ENCODE measurements around the gene CDC73.
A peak's percentile ranks its signal among the peaks of the same experiment; 100 is the strongest.
"Not testable (repeated sequence)": the region's sequence is repeated elsewhere in the genome, so short reads cannot be mapped to it uniquely, and the experiment has no call there.

The CDC73 gene

DNA sequence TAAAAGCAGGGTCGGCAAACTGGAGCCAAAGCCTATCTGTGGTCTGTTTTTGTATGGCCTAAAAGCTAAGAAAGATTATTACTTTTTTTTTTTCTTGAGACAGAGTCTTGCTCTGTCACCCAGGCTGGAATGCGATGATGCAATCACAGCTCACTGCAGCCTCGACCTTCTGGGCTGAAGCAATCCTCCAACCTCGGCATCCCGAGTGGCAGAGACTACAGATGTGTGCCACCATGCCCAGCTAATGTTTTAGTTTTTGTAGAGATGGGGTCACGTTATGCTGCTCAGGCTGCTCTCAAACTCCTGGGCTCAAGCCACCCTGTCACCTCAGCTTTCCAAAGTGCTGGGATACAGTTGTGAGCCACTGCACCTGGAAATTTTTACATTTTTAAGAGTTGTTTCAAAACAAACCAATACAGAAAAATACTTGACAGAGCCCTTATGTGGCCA, 10.2 kb upstream of the CDC73 start:
- Histone ChIP-seq H3K27ac (ENCODE audit: insufficient read depth in 1 of 2, low read depth in 1 of 2, low read length in 2 of 2, poor library complexity in 1 of 2, severe bottlenecking in 2 of 2) (no peak overlapping the region), H3K9me3 (ENCODE audit: control extremely low read depth in 1 of 5, control insufficient read depth in 4 of 5, insufficient read depth in 2 of 5, low read depth in 1 of 5, low read length in 4 of 5) (no peaks in the 10 kb centered on the region), H3K4me3 (ENCODE audit: control insufficient read depth in 1 of 7, extremely low read depth in 1 of 7, insufficient read depth in 4 of 7, low read depth in 2 of 7, low read length in 6 of 7) (no peak overlapping the region), H3K27me3 (replicated peaks in 2 of 5; ENCODE audit: control insufficient read depth in 4 of 5, insufficient read depth in 5 of 5, low read length in 4 of 5) (no peaks in the 10 kb centered on the region), H3K36me3 (ENCODE audit: control insufficient read depth in 4 of 4, insufficient read depth in 4 of 4, low read length in 3 of 4) (no peaks in the 10 kb centered on the region), H3K4me1 (ENCODE audit: control extremely low read depth in 1 of 4, control insufficient read depth in 4 of 4, insufficient read depth in 4 of 4, low read length in 3 of 4) (peaks cover 0 to 4% (median 0%) of the 10 kb centered on the region in 4 experiments)
- POLR2A ChIA-PET, result no interaction called here
- peak in 1 of 3 donors; percentile 15 for DNase-seq
- 93% methylated on average over 3 of the region's 6 CpGs for WGBS (ENCODE audit: insufficient coverage)
- CTCF ChIA-PET, result interaction anchor here (0.7 kb wide), 1 partner anchor 11 kb away, joined by 3 read pairs; the partner anchor contains the start of gene CDC73

- 98% methylated on average over 4 of the region's 9 CpGs for WGBS (ENCODE audit: insufficient coverage)
- POLR2A ChIA-PET, result interaction anchor here (0.9 kb wide), 1 partner anchor 8 kb away, joined by 4 read pairs; the partner anchor contains the start of gene CDC73
- CTCF ChIA-PET, result interaction anchor here (1.1 kb wide), 1 partner anchor 10 kb away, joined by 3 read pairs; no protein-coding TSS in a partner anchor
These were observed 8.4 kb upstream of the CDC73 start for GRCh38 chr1:193113258-193113991.

DNA sequence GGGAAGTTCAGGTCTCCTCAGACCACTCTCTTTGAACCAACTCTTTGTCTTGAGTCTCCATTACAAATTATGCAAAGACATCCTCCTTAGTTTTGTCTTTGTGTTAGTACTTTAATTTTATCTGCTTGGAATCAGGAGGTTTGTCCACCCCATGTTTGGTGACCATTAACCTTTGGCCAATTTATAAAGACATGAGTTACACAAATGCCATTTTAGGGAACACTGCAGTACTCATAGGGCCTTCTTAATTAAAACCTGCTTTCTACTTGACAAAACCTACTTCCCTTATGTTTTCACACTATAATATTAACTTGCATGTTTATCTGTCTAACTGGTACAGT, 7.9 kb upstream of the CDC73 start:
- CTCF ChIA-PET, result no interaction called here
- Histone ChIP-seq H3K9me3 (ENCODE audit: control extremely low read depth in 1 of 5, control insufficient read depth in 4 of 5, insufficient read depth in 2 of 5, low read depth in 1 of 5, low read length in 4 of 5) (no peaks in the 10 kb centered on the region), H3K4me3 (ENCODE audit: control insufficient read depth in 1 of 7, extremely low read depth in 1 of 7, insufficient read depth in 4 of 7, low read depth in 2 of 7, low read length in 6 of 7) (no peak overlapping the region), H3K27ac (ENCODE audit: insufficient read depth in 1 of 2, low read depth in 1 of 2, low read length in 2 of 2, poor library complexity in 1 of 2, severe bottlenecking in 2 of 2) (peak overlapping the region in 1 of 2 experiments; percentile 26), H3K4me1 (ENCODE audit: control extremely low read depth in 1 of 4, control insufficient read depth in 4 of 4, insufficient read depth in 4 of 4, low read length in 3 of 4) (peaks cover 0 to 4% (median 0%) of the 10 kb centered on the region in 4 experiments), H3K27me3 (replicated peaks in 2 of 5; ENCODE audit: control insufficient read depth in 4 of 5, insufficient read depth in 5 of 5, low read length in 4 of 5) (no peaks in the 10 kb centered on the region), H3K36me3 (ENCODE audit: control insufficient read depth in 4 of 4, insufficient read depth in 4 of 4, low read length in 3 of 4) (no peaks in the 10 kb centered on the region)
- POLR2A ChIA-PET, result interaction anchor here (0.9 kb wide), 1 partner anchor 8 kb away, joined by 4 read pairs; the partner anchor contains the start of gene CDC73
- no peak for DNase-seq

More at GRCh38 chr1:193113258-193113991, 8.4 kb upstream of the CDC73 start:
- no peak for DNase-seq
- Histone ChIP-seq H3K36me3 (ENCODE audit: control insufficient read depth in 4 of 4, insufficient read depth in 4 of 4, low read length in 3 of 4) (no peaks in the 10 kb centered on the region), H3K9me3 (ENCODE audit: control extremely low read depth in 1 of 5, control insufficient read depth in 4 of 5, insufficient read depth in 2 of 5, low read depth in 1 of 5, low read length in 4 of 5) (no peaks in the 10 kb centered on the region), H3K27ac (ENCODE audit: insufficient read depth in 1 of 2, low read depth in 1 of 2, low read length in 2 of 2, poor library complexity in 1 of 2, severe bottlenecking in 2 of 2) (no peak overlapping the region), H3K27me3 (replicated peaks in 2 of 5; ENCODE audit: control insufficient read depth in 4 of 5, insufficient read depth in 5 of 5, low read length in 4 of 5) (no peaks in the 10 kb centered on the region), H3K4me3 (ENCODE audit: control insufficient read depth in 1 of 7, extremely low read depth in 1 of 7, insufficient read depth in 4 of 7, low read depth in 2 of 7, low read length in 6 of 7) (no peak overlapping the region), H3K4me1 (ENCODE audit: control extremely low read depth in 1 of 4, control insufficient read depth in 4 of 4, insufficient read depth in 4 of 4, low read length in 3 of 4) (peaks cover 0 to 4% (median 0%) of the 10 kb centered on the region in 4 experiments)

DNA sequence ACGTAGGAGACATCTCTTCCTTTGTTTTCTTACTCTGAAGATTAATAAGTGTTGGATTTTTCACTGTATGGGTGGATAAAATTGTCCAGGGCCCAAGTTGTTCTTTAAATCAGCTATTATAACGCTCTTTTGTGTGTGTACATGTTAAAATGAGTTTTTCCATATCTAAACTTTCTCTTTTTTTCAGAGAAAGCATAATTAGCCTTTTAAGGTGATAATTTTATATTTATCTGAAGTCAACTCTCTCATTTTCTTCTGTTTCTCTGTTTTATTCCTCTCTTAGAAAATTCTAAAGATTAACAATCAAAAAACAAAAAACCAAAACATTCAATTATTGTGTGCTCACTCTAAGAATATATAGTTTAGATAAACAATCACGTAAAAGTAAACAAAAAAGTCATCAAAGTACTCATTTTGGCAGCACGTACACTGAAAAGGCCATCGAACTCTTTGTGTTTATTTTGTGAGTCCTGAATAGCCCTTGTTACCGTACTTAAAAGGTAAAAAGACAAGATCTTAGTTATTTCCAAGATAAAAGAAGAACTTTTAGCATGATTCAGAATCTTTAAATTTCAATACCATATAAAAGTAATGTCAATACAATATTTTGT, 7.2 kb upstream of the CDC73 start:
- Histone ChIP-seq H3K36me3 (ENCODE audit: control insufficient read depth in 4 of 4, insufficient read depth in 4 of 4, low read length in 3 of 4) (no peaks in the 10 kb centered on the region), H3K4me1 (ENCODE audit: control extremely low read depth in 1 of 4, control insufficient read depth in 4 of 4, insufficient read depth in 4 of 4, low read length in 3 of 4) (peaks cover 0 to 4% (median 0%) of the 10 kb centered on the region in 4 experiments), H3K27me3 (replicated peaks in 2 of 5; ENCODE audit: control insufficient read depth in 4 of 5, insufficient read depth in 5 of 5, low read length in 4 of 5) (no peaks in the 10 kb centered on the region), H3K27ac (ENCODE audit: insufficient read depth in 1 of 2, low read depth in 1 of 2, low read length in 2 of 2, poor library complexity in 1 of 2, severe bottlenecking in 2 of 2) (peak overlapping the region in 1 of 2 experiments; percentile 26), H3K4me3 (ENCODE audit: control insufficient read depth in 1 of 7, extremely low read depth in 1 of 7, insufficient read depth in 4 of 7, low read depth in 2 of 7, low read length in 6 of 7) (no peak overlapping the region), H3K9me3 (ENCODE audit: control extremely low read depth in 1 of 5, control insufficient read depth in 4 of 5, insufficient read depth in 2 of 5, low read depth in 1 of 5, low read length in 4 of 5) (no peaks in the 10 kb centered on the region)
- ChIA-PET CTCF (no interaction called here), POLR2A (no interaction called here)
- WGBS (ENCODE audit: insufficient coverage), result 100% methylated on average over 3 of the region's 6 CpGs
- DNase-seq, result no peak

DNA sequence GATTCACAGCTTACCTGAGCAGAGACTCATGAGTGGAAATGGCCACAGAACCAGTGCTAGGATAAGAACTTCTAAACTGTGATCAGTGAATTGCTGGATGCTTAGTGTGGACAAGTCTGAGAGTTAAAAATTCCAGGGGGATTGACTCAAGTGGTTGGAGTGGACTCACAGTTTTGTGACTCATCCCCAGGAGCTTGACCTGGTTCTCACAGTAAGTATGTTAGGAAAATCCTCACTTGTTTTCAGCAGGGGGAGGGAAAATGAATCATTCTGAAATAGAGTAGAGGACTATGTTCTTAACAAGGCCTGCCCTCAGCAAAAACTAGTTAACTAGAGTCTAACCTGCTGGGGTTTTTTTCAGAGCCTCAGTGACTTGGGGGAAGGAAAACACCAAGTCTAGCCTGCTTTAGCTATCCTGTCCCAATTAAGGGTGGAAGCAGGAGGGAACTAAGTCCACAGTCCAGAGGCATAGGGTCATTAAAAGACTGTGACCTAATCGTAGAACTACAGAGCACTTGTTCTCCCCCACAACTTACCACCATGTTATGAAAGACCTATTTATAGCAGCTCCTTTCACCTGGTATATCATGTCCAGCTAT, 6.1 kb upstream of the CDC73 start:
- Histone ChIP-seq H3K27ac (ENCODE audit: insufficient read depth in 1 of 2, low read depth in 1 of 2, low read length in 2 of 2, poor library complexity in 1 of 2, severe bottlenecking in 2 of 2) (no peak overlapping the region), H3K36me3 (ENCODE audit: control insufficient read depth in 4 of 4, insufficient read depth in 4 of 4, low read length in 3 of 4) (no peaks in the 10 kb centered on the region), H3K4me1 (ENCODE audit: control extremely low read depth in 1 of 4, control insufficient read depth in 4 of 4, insufficient read depth in 4 of 4, low read length in 3 of 4) (peaks cover 0 to 4% (median 0%) of the 10 kb centered on the region in 4 experiments), H3K4me3 (ENCODE audit: control insufficient read depth in 1 of 7, extremely low read depth in 1 of 7, insufficient read depth in 4 of 7, low read depth in 2 of 7, low read length in 6 of 7) (no peak overlapping the region), H3K27me3 (replicated peaks in 2 of 5; ENCODE audit: control insufficient read depth in 4 of 5, insufficient read depth in 5 of 5, low read length in 4 of 5) (no peaks in the 10 kb centered on the region), H3K9me3 (ENCODE audit: control extremely low read depth in 1 of 5, control insufficient read depth in 4 of 5, insufficient read depth in 2 of 5, low read depth in 1 of 5, low read length in 4 of 5) (no peaks in the 10 kb centered on the region)
- DNase-seq, result no peak
- ChIA-PET POLR2A (interaction anchor here (0.6 kb wide), 1 partner anchor 12 kb away, joined by 5 read pairs; no protein-coding TSS in a partner anchor), CTCF (interaction anchor here (1.6 kb wide), 1 partner anchor 9 kb away, joined by 4 read pairs; no protein-coding TSS in a partner anchor)
- no CpG with 5 or more reads among the region's 1 CpG for WGBS (ENCODE audit: insufficient coverage)

GRCh38 chr1:193117167-193117566, 4.7 kb upstream of the CDC73 start:
- not testable (repeated sequence) for DNase-seq; H3K27ac ChIP-seq (ENCODE audit: insufficient read depth in 1 of 2, low read depth in 1 of 2, low read length in 2 of 2, poor library complexity in 1 of 2, severe bottlenecking in 2 of 2); H3K4me3 ChIP-seq (ENCODE audit: control insufficient read depth in 1 of 7, extremely low read depth in 1 of 7, insufficient read depth in 4 of 7, low read depth in 2 of 7, low read length in 6 of 7); H3K4me1 ChIP-seq (ENCODE audit: control extremely low read depth in 1 of 4, control insufficient read depth in 4 of 4, insufficient read depth in 4 of 4, low read length in 3 of 4); H3K36me3 ChIP-seq (ENCODE audit: control insufficient read depth in 4 of 4, insufficient read depth in 4 of 4, low read length in 3 of 4); H3K27me3 ChIP-seq (replicated peaks in 2 of 5; ENCODE audit: control insufficient read depth in 4 of 5, insufficient read depth in 5 of 5, low read length in 4 of 5); H3K9me3 ChIP-seq (ENCODE audit: control extremely low read depth in 1 of 5, control insufficient read depth in 4 of 5, insufficient read depth in 2 of 5, low read depth in 1 of 5, low read length in 4 of 5)
- POLR2A ChIA-PET, result interaction anchor here (0.6 kb wide), 1 partner anchor 12 kb away, joined by 5 read pairs; the partner anchor contains the start of gene GLRX2
- CTCF ChIA-PET, result interaction anchor here (1.5 kb wide), 1 partner anchor 9 kb away, joined by 3 read pairs; no protein-coding TSS in a partner anchor
- 100% methylated on average over 4 of the region's 6 CpGs for whole genome bisulfite sequencing (ENCODE audit: insufficient coverage)
